AG04449 (cell line): ENCODE results near the gene SLC22A4.
A peak's percentile ranks its signal among the peaks of the same experiment; 100 is the strongest.

Experiments used
- CTCF ChIA-PET: fragments of 350-600 bp; formaldehyde crosslinking; extraction: SDS; loops from one replicate; lab custom pipeline; 2021; ENCODE audit warnings: antibody characterized with exemption; lab: Yijun Ruan, JAX
- POLR2A ChIA-PET: fragments of 400-600, 350-600 bp; formaldehyde crosslinking; extraction: SDS; loops from one replicate; lab custom pipeline; 2020; ENCODE audit warnings: antibody characterized with exemption, inconsistent platforms; lab: Yijun Ruan, JAX
- DNase-seq: peaks from one replicate; pipeline ENCODE4 v3.0.0-alpha.2; 2010; ENCODE audit warnings: low read depth, low spot score
- H3K4me3 ChIP-seq: 2 replicates; pipeline ENCODE4 v1.5.1; 2011; ENCODE audit warnings: low read depth, mild to moderate bottlenecking, control low read depth, low read length
- TF ChIP-seq, protein P1 (sequence below): IDR thresholded peaks from one replicate; pipeline ENCODE4 v1.5.1; 2011; ENCODE audit warnings: mild to moderate bottlenecking, moderate library complexity, low read length, control low read depth, inconsistent platforms; ENCODE audit not compliant: insufficient read depth; ENCODE audit errors: missing control alignments

SLC22A4 gene

DNA sequence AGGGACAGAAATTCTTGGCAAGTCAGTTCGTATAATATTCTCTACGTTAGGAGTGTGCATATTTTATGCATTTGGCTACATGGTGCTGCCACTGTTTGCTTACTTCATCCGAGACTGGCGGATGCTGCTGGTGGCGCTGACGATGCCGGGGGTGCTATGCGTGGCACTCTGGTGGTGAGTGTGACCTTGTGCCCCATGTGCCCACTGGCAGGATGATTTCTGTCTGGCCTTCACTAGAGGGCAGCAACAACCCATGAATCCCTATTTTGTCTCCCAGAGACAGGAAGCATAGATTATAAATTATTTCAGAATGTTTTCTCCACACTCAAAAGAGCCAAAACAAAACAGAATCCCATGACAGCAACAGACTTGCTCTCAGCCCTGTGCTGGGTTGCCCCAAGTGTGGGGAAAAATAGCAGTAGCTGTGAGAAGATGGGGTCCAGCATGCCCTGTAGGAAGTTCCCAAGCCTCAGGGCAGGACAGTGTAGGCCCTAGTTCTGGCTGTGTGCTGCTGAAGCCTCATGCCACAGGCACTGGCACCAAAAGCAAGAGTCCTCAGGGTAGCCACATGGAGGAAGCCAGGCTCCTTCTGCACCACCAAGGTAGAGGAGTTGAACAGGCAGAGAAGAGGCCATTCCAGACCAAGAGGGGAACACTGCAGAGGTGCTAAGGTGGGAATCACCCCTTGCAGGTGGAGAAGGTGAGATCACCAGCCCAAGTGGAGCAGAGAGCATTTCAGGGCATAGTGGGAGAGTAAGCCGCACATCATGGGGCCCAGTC is 91.3 kb downstream of the SLC22A4 start:
- no peak overlapping the region for H3K4me3 ChIP-seq
- ChIA-PET CTCF (interaction anchor here (0.8 to 16.9 kb wide), 47 partner anchors 10 to 1560 kb away, joined by 3 to 610 read pairs (median 6); partner anchors contain the start of genes GDF9, IRF1, KIF3A and LEAP2), POLR2A (no interaction called here)
- DNase-seq, result no peak
- TF ChIP-seq, protein P1, sequence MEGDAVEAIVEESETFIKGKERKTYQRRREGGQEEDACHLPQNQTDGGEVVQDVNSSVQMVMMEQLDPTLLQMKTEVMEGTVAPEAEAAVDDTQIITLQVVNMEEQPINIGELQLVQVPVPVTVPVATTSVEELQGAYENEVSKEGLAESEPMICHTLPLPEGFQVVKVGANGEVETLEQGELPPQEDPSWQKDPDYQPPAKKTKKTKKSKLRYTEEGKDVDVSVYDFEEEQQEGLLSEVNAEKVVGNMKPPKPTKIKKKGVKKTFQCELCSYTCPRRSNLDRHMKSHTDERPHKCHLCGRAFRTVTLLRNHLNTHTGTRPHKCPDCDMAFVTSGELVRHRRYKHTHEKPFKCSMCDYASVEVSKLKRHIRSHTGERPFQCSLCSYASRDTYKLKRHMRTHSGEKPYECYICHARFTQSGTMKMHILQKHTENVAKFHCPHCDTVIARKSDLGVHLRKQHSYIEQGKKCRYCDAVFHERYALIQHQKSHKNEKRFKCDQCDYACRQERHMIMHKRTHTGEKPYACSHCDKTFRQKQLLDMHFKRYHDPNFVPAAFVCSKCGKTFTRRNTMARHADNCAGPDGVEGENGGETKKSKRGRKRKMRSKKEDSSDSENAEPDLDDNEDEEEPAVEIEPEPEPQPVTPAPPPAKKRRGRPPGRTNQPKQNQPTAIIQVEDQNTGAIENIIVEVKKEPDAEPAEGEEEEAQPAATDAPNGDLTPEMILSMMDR, result peak; percentile 74

DNA sequence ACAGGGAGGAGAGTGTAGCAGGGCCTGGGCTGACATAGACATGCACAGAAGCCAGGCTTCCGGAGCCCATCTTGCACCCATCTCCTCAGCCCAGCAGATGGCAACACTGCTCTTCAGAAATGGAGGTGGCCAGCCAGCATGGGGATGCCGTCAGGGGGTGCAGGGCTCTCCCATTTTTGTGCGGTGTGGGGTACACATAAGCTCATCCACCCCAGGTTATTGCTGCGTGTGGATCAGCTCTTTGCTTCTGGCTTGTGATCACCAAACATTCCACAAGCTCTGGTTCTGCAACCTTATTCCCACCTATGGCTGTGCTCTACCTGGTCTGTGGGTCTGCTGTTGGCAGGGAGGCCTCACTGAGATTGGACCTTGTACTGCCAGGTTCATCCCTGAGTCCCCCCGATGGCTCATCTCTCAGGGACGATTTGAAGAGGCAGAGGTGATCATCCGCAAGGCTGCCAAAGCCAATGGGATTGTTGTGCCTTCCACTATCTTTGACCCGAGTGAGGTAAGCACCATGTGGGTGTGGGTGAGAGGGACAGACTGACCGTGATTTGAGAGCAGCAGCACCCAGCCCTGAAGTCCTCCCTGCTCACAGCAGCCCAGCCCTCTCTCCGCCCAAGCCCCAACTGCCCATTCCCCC is 92.6 kb downstream of the SLC22A4 start:
- no peak overlapping the region for H3K4me3 ChIP-seq
- no peak for DNase-seq
- TF ChIP-seq, protein P1, result peak; percentile 94
- ChIA-PET CTCF (interaction anchor here (0.6 to 16.9 kb wide), 82 partner anchors 8 to 719 kb away, joined by 3 to 610 read pairs (median 5); partner anchors contain the start of genes GDF9, IRF1, KIF3A and LEAP2), POLR2A (interaction anchor here (1.9 to 2.3 kb wide), 2 partner anchors 104 to 111 kb away, joined by 6 to 7 read pairs; partner anchors contain the start of gene IRF1)

DNA sequence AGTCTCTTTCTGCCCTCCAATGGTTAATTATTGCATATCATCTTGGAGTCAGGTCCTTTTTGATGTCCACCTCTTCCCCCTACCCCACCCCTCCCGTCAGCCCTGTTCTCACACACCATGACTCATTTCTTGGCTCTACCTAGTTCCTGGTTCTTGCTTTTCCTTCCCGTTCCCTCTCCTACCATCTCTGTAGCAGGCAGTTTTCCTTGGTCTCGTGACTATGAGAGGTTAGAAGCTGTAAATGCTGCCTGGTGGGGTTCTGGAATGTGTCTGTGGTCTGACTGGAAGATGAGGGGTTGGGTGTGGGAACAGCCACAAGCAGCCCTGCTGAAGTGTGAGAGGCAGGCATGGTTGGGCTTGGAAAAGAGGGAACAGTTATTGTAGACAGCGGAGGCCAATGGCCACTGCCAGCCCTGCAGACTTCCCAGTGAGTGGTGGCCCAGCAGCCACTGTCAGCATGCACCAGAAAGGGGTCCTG is 93.5 kb downstream of the SLC22A4 start:
- DNase-seq, result peak; percentile 97
- peak overlapping the region; percentile 28 for H3K4me3 ChIP-seq
- ChIA-PET CTCF (interaction anchor here (0.7 to 16.9 kb wide), 33 partner anchors 9 to 1652 kb away, joined by 3 to 610 read pairs (median 6); partner anchors contain the start of genes GDF9, IRF1, SLC22A4 and SLC22A5), POLR2A (interaction anchor here (1.4 to 2.3 kb wide), 3 partner anchors 103 to 110 kb away, joined by 5 to 7 read pairs (median 6); partner anchors contain the start of gene IRF1)
- TF ChIP-seq, protein P1, result no peak

DNA sequence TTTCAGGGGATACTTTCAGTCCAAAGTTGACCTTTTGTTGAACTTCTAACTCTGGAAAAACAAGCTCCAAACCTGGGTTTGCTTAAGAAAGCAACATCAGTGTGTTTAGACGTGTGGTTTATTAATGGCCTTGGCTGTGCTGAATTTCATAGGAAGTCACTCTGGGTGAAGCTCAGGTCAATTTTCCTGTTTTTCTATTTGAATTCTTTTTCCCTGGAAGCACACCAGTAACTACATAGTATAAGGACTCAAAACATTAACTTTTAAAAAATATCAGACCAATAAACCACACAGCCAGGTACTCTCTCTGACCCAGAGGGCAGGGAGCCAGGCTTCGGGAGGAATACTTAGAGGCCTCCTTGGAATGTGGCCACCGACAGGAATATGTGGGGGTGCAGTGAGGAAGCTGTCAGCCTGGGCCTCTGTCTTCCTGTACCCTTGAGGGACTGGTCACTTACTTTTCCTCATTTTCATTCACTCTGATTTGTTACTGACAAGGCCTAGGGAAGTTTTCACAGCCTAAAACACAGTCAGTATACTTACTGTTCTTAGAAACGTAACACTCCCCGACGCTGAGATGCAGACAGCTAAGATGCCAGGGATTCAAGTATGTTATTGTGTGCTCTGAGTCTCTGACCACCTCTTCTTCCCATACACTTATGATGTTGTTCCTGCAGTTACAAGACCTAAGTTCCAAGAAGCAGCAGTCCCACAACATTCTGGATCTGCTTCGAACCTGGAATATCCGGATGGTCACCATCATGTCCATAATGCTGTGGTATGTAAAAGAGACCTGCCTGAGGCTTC is 94.3 kb downstream of the SLC22A4 start:
- CTCF ChIA-PET, result interaction anchor here (0.7 to 16.9 kb wide), 23 partner anchors 10 to 1651 kb away, joined by 3 to 610 read pairs (median 4); partner anchors contain the start of genes GDF9, IRF1, SLC22A4 and UQCRQ
- H3K4me3 ChIP-seq, result no peak overlapping the region
- TF ChIP-seq, protein P1, result no peak
- POLR2A ChIA-PET, result interaction anchor here (1.2 to 2.3 kb wide), 5 partner anchors 70 to 118 kb away, joined by 3 to 7 read pairs (median 5); partner anchors contain the start of gene IRF1
- no peak for DNase-seq

DNA sequence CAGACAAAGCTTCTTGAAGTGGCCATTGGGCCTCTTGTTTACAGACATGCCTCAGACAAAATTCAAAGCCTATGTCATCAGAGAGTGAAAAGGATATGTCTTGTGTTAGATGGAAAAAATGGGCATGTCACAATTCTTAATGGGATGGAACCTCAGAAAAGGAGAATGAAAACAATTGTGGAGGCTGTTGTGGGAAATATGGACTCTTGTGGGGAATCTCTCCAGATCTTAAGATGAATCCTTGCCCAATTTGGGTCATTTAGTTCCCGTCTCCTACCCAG is 94.8 kb downstream of the SLC22A4 start:
- ChIA-PET CTCF (interaction anchor here (0.7 to 16.9 kb wide), 14 partner anchors 20 to 494 kb away, joined by 3 to 610 read pairs (median 4); partner anchors contain the start of genes IRF1 and SLC22A4), POLR2A (interaction anchor here (1.0 to 2.3 kb wide), 6 partner anchors 36 to 117 kb away, joined by 3 to 18 read pairs (median 4); partner anchors contain the start of gene IRF1)
- TF ChIP-seq, protein P1, result no peak
- DNase-seq, result no peak
- H3K4me3 ChIP-seq, result no peak overlapping the region
